ENCODE results near the gene FAM76B.

GRCh38 chr11:95768521-95768920 is 21.1 kb downstream of the FAM76B start:
- TF ChIP-seq CTCF (IDR thresholded peaks at IDR 0.05) = no peak
- no peak for TF ChIP-seq EZH2 (IDR thresholded peaks at IDR 0.05)
